ENCODE measurements around the gene GALNT3.

GALNT3 gene

DNA sequence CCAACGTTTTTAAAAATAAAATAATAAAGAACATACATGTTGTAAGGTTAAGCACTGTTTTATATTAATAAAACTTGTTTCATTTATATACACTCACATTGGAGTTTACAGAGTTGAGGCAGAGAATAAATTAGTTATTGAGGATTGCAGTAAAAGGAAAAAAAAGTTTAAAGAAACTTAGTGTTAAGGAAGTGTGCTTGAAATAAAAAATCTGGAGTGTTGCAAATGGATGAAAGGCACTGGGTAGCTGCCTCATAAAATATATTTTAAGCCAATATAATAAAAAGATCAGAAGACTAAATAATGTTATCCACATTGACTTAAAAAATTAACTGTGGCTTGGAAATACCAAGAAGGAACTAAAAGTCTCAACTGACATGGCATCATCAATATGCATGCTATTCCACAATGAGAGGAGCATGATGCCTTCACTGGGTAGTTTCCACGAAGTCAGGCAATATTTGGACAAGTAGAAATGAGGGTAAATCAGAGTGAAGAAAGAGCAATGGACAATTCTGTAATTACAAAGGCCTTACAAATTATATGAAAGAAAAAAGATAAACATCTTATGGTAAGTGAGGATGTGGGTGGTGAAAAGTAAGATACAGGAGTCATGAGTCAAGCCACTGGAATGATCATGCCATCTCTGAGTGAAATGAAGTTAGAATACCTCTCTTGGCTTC is 2.5 kb downstream of the GALNT3 start:
- Histone ChIP-seq H3K4me3 (no peak overlapping the region), H3K4me1 (peaks cover 5 to 16% (median 13%) of the 10 kb centered on the region in 4 donors), H3K27ac (no peak overlapping the region), H3K27me3 (peaks cover 0 to 19% of the 10 kb centered on the region in 2 donors), H3K36me3 (no peaks in the 10 kb centered on the region), H3K9me3 (no peaks in the 10 kb centered on the region)
- DNase-seq = no peak
- TF ChIP-seq, protein P1, sequence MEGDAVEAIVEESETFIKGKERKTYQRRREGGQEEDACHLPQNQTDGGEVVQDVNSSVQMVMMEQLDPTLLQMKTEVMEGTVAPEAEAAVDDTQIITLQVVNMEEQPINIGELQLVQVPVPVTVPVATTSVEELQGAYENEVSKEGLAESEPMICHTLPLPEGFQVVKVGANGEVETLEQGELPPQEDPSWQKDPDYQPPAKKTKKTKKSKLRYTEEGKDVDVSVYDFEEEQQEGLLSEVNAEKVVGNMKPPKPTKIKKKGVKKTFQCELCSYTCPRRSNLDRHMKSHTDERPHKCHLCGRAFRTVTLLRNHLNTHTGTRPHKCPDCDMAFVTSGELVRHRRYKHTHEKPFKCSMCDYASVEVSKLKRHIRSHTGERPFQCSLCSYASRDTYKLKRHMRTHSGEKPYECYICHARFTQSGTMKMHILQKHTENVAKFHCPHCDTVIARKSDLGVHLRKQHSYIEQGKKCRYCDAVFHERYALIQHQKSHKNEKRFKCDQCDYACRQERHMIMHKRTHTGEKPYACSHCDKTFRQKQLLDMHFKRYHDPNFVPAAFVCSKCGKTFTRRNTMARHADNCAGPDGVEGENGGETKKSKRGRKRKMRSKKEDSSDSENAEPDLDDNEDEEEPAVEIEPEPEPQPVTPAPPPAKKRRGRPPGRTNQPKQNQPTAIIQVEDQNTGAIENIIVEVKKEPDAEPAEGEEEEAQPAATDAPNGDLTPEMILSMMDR (IDR thresholded peaks at IDR 0.05) = no peak
- intact Hi-C loops (cut with DNase I; ENCODE audit: low total_unique reads) = no loop called here

DNA sequence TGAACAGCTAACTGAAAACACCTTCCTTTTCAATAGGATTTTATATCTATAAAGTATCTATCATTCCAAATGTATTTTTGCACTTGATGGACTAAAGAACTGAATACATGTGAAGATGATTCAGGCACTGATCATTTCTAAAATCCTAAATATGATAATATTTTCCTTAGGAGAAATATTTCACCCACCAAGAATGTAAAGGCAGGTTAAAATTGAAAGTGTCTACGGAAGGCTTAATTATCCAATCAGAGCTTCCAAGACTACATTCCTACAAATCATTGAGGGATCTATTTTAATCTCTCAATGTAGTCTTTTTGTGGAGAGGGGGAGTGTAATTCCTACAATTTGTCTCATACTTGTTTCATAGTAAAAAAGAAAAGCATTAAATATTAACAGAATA is 3.6 kb downstream of the GALNT3 start:
- Histone ChIP-seq H3K4me3 (no peak overlapping the region), H3K36me3 (no peaks in the 10 kb centered on the region), H3K27me3 (peaks cover 0 to 19% of the 10 kb centered on the region in 2 donors), H3K9me3 (no peaks in the 10 kb centered on the region), H3K27ac (no peak overlapping the region), H3K4me1 (peaks cover 5 to 16% (median 13%) of the 10 kb centered on the region in 4 donors)
- DNase-seq = no peak
- TF ChIP-seq, protein P1 (IDR thresholded peaks at IDR 0.05) = no peak
- intact Hi-C loops (cut with DNase I; ENCODE audit: low total_unique reads) = no loop called here

DNA sequence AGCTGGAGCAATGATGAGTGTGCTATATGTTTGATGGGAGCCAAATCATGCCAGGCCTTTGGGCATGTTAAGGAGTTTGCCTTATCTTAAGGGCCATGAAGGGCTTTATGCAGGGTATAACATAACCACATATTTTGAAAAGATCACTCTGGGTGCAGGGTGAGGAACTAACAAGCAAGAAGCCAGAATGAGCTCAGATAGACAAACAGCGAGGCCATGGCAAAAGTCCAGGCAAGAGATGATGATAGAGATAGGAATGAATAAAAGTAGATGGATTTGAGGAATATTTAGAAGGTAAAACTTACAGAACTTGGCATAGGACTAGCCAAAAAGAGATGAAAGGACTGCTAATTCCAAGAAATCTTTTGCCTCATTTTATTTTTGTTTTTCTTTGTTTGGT is 6.7 kb downstream of the GALNT3 start:
- Histone ChIP-seq H3K36me3 (no peaks in the 10 kb centered on the region), H3K27ac (no peak overlapping the region), H3K4me1 (no peaks in the 10 kb centered on the region), H3K4me3 (no peak overlapping the region), H3K27me3 (no peaks in the 10 kb centered on the region), H3K9me3 (no peaks in the 10 kb centered on the region)
- TF ChIP-seq, protein P1 (IDR thresholded peaks at IDR 0.05) = no peak
- intact Hi-C loops (cut with DNase I; ENCODE audit: low total_unique reads) = no loop called here
- DNase-seq = no peak

DNA sequence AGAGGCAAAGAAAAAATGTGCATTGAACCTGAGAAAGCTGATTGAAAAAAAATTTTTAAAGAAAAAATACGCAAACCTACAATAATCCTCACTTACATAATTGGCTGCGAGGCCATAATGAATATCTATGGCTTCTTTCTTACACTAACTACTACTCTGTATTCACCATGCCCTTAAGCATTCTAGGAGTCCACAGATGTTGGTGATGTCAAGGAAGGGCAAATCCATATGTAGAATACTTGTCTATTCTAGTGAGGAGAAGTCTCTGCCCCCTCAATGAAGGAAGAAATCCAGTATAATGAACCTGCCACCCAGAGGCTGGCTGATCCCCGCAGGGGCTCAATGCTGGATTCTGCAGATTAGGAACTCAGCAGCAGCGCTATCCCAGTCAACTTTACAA is 14.3 kb downstream of the GALNT3 start:
- Histone ChIP-seq H3K4me1 (peaks cover 0 to 5% (median 0%) of the 10 kb centered on the region in 4 donors), H3K4me3 (no peak overlapping the region), H3K27me3 (no peaks in the 10 kb centered on the region), H3K9me3 (peaks cover 0 to 9% (median 6%) of the 10 kb centered on the region in 3 donors), H3K27ac (no peak overlapping the region), H3K36me3 (no peaks in the 10 kb centered on the region)
- DNase-seq = no peak
- intact Hi-C loops (cut with DNase I; ENCODE audit: low total_unique reads) = no loop called here
- TF ChIP-seq, protein P1 (IDR thresholded peaks at IDR 0.05) = no peak

DNA sequence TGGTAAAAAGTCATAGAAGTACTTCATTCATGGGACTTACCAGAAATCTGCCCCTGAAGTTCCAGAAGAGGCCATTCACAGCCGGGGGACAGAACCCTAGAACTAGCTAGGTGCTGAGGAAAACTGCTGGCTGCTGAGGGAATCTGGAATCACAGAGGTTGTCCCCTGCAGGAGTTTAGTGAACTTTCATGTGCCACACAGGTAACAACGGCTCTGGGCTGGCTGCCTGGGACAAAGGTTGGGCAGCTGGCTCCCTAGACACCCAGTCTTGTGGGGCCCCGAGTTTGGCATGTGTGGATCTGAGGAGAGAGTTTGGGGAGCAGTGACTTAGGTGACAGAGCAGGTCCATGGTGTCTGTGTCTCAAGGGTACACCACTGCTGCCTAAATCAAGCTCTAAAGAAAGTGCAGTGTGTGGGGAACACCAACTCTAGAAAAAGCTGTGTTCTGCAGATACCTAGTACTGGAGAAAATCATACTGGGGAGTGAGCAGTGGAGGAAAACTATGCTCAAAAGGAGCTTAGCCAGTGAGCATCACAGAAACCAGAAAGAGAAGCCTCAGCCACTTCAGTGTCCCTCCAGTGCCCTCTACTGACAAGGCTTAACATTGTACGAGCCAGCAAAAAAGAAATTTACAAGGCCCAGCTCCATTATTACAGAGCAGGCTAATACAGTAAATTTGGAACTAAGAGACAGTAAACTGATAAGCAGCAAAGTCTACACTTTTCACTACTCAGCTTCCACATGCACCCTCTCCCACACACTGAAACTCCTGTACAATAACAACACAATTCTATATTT is 15.2 kb downstream of the GALNT3 start:
- Histone ChIP-seq H3K27me3 (no peaks in the 10 kb centered on the region), H3K27ac (no peak overlapping the region), H3K36me3 (no peaks in the 10 kb centered on the region), H3K4me3 (no peak overlapping the region), H3K4me1 (peaks cover 0 to 5% (median 0%) of the 10 kb centered on the region in 4 donors), H3K9me3 (peaks cover 0 to 9% (median 6%) of the 10 kb centered on the region in 3 donors)
- DNase-seq = no peak
- TF ChIP-seq, protein P1 (IDR thresholded peaks at IDR 0.05) = no peak
- intact Hi-C loops (cut with DNase I; ENCODE audit: low total_unique reads) = no loop called here

All from tibial artery (tissue), 4 donors.